Psoas muscle (tissue), 8 donors: Measurements from ENCODE around the gene TNIK. TPM values are rescaled to one million over a fixed set of nuclear protein-coding genes. Genes with fewer than 3 reads are reported as not detected.

ENCODE experiments used
- ATAC-seq, 4 donors: fragments of 200-7000 bp; cut with Tn5 transposase; one replicate each; pipeline ENCODE4 v1.9.1; 2020; ENCODE audit warnings: moderate library complexity in 3 of 4, mild to moderate bottlenecking in 2 of 4
- DNase-seq, 2 donors: peaks; one replicate each; pipeline ENCODE4 v3.0.0-alpha.2; 2020
- H3K27ac ChIP-seq: fragments of 200-600 bp; one replicate; pipeline ENCODE4 v1.8.0; 2022
- H3K27me3 ChIP-seq, 3 donors: fragments of 200-600 bp in 1 of 3; one replicate each; pipeline versions ENCODE4 v1.6.1 to v1.8.0; 2013 to 2022; ENCODE audit warnings: low read length in 2 of 3, mild to moderate bottlenecking in 2 of 3, moderate library complexity in 1 of 3; ENCODE audit not compliant: insufficient read depth in 3 of 3
- H3K36me3 ChIP-seq, 2 donors: fragments of 200-600 bp in 1 of 2; one replicate each; pipeline versions ENCODE4 v1.6.1 to v1.8.0; 2013 to 2022; ENCODE audit warnings: low read depth in 1 of 2, mild to moderate bottlenecking in 1 of 2, moderate library complexity in 1 of 2; ENCODE audit not compliant: insufficient read depth in 1 of 2
- H3K4me1 ChIP-seq: fragments of 200-600 bp; one replicate; pipeline ENCODE4 v1.8.0; 2022
- H3K4me3 ChIP-seq: fragments of 200-600 bp; one replicate; pipeline ENCODE4 v1.8.0; 2022; ENCODE audit warnings: mild to moderate bottlenecking
- H3K9me3 ChIP-seq: fragments of 200-600 bp; one replicate; pipeline ENCODE4 v1.8.0; 2022
- CTCF ChIP-seq: fragments of 200-600 bp; IDR thresholded peaks from one replicate; pipeline ENCODE4 v1.8.0; 2022; ENCODE audit warnings: antibody characterized with exemption
- WGBS, 3 donors: extraction: QIAGEN DNeasy Blood & Tissue Kit; methylation state at CpG; one replicate each; pipeline versions ENCODE4 v1.1.6 to v1.1.7; 2013; 5-methylcytosine and 5-hydroxymethylcytosine counted together
- intact Hi-C, 2 donors: fragments of 100-400 bp; cut with DNase I; formaldehyde crosslinking; loops; one replicate each; pipeline versions ENCODE4 v1.11.0 to v1.14.2; 2022
- polyA plus RNA-seq, 3 donors: library from polyadenylated mRNA; stranded (reverse); fragments of 200-250 nt; gene quantifications; one replicate each; pipeline ENCODE4 v1.2.3, GENCODE V29; 2013
- total RNA-seq, 4 donors: library from RNA; stranded (reverse); fragmentation: NEBNext Ultra II Directional in 2 of 4; extraction: Animal tissue kit (Norgen Biotek cat#: 25700) in 2 of 4; gene quantifications; one replicate each; pipeline versions ENCODE4 v1.2.1 to v1.2.4, GENCODE V29; 2021 to 2023
- donor health status: healthy with polysubstance abuse.
- donor health status: DM: no; HTN: no; CAD: no; lungs with moderate emphysema.
- donor health status: Bipolar disorder and iron deficiency.
- donor health status: healthy.
- donor health status: DM: yes; HTN: yes; CAD: no.
- donor health status: DM: no; HTN: no; CAD: no.
- donor health status: DM: no; HTN: no; CAD: no.
- donor health status: DM: yes; HTN: yes; CAD: no.

Gene TNIK
- total and polyA plus RNA-seq, 7 donors = 9.9 to 32.4 (median 12.5) TPM

DNA sequence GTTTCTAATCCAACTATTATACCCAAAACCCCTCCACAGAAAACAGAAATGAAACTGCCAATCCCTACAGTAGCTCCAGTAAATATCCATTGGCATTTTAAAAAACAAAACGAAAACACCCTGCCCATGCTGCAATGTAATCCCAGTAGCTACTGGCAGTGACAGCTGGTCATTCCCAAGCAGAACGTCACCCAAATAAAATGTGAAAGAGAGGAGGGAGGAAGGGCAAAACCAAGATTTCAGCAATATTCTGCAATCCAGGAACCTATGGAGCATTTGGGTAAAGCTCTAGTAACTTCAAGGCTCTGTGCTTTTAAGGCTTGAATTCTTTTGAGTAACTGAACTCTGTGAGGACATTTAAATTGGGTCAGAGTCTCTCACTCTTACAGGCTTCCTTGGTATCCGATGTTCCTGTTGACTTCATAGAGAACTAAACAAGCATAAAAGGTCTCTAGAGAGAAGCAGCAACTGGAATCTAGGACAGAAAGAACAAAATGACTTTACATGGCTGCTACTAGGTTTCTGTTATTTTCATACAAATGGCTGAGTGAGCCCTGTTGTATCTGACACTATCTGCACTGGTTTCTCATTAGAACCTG lies 136.2 kb downstream of the TNIK start:
- DNase-seq (no peak), ATAC-seq (peak; percentile 73 to 78 (median 74))
- Histone ChIP-seq H3K27ac (peak overlapping the region; percentile 90), H3K27me3 (no peaks in the 10 kb centered on the region), H3K4me3 (peak overlapping the region; percentile 48), H3K9me3 (no peaks in the 10 kb centered on the region), H3K36me3 (no peaks in the 10 kb centered on the region), H3K4me1 (peaks cover 55% of the 10 kb centered on the region)
- no peak for TF ChIP-seq CTCF
- 15 to 22% (median 17%) methylated on average over 3 of the region's 3 CpGs for WGBS, 3 donors
- intact Hi-C loops = loop anchor here in 1 of 2 donors (5.0 kb wide), 1 partner anchor 133 kb away; no protein-coding TSS in a partner anchor

- DNase-seq (no peak), ATAC-seq (no peak)
- intact Hi-C loops = loop anchor here in 1 of 2 donors (5.0 kb wide), 1 partner anchor 136 kb away; no protein-coding TSS in a partner anchor
- no peaks in the 10 kb centered on the region for H3K36me3 ChIP-seq
- H3K4me1 ChIP-seq = peaks cover 57% of the 10 kb centered on the region
- no peaks in the 10 kb centered on the region for H3K27me3 ChIP-seq
- no peak for TF ChIP-seq CTCF
- peak overlapping the region; percentile 90 for H3K27ac ChIP-seq
- 27 to 56% (median 44%) methylated on average over 3 of the region's 3 CpGs for WGBS, 3 donors
- H3K9me3 ChIP-seq = no peaks in the 10 kb centered on the region
- H3K4me3 ChIP-seq = no peak overlapping the region
These were observed 138.4 kb downstream of the TNIK start for GRCh38 chr3:171321559-171322360.

DNA sequence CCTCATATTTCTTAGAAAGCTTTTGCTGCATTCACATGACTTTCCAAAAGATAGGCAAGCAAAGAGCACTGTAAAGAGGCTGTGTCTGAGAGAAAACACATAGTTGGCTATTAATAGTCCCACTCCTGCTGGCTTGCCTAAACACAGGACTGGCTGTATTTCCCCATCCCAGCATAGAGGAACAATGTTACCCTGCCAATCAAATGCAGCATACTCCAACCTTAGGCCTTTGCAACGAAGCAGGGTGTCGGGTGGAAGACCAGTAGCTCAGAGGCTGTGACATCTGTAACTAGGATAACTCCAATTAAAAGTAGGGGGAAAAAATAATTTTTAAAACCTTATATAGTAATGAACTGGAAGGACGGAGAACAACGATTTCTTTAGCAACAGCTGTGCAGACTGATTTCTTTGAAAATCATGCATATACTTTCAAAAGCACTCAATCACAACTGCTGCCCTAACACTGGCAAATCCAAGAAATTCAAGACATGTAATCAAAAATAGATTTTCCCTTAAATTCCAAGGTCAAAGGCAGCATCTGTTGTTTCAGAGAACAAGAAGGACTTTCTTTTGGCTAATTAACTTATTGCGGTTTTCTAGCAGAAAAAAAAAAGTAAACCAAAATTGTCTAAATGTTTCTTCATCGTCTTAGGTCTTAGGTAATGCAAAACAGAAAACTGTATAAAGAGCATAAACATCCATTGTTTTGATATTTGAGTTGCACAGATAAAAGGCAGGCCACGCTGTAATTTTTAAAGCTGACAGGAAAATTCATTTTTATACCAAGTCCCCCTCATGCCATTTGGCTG lies 139.3 kb downstream of the TNIK start:
- 25 to 40% (median 30%) methylated on average over 7 of the region's 7 CpGs for whole genome bisulfite sequencing, 3 donors

More for the DNA sequence above, 139.3 kb downstream of the TNIK start:
- no peak for TF ChIP-seq CTCF
- Histone ChIP-seq H3K4me1 (peaks cover 57% of the 10 kb centered on the region), H3K27me3 (no peaks in the 10 kb centered on the region), H3K36me3 (no peaks in the 10 kb centered on the region), H3K9me3 (no peaks in the 10 kb centered on the region), H3K4me3 (no peak overlapping the region), H3K27ac (peak overlapping the region; percentile 90)
- peak in 1 of 2 donors; percentile 57 for DNase-seq
- intact Hi-C loops = loop anchor here in 1 of 2 donors (5.0 kb wide), 1 partner anchor 136 kb away; no protein-coding TSS in a partner anchor
- peak; percentile 91 to 95 (median 92) for ATAC-seq
